GM12878 (cell line): Measurements from ENCODE around the gene TIAM1. TPM values are rescaled to one million over a fixed set of nuclear protein-coding genes. Genes with fewer than 3 reads are reported as not detected.
A peak's percentile ranks its signal among the peaks of the same experiment; 100 is the strongest.

ENCODE experiments used
- ATAC-seq: fragments of 200-7000 bp; cut with Tn5 transposase; 3 replicates; pipeline ENCODE4 v1.9.1; 2020; ENCODE audit warnings: mild to moderate bottlenecking, moderate library complexity
- BruUV-seq: library from RNA; stranded (reverse); fragments of 400-500 nt; replicated peaks from 2 replicates; lab custom pipeline; 2021; lab: Mats Ljungman, UMichigan
- CTCF ChIA-PET: fragments of 300-600 bp; sonication (Branson Sonifier 250); formaldehyde crosslinking; extraction: SDS; loops from one replicate; lab custom pipeline; 2021; ENCODE audit warnings: inconsistent platforms; lab: Yijun Ruan, JAX
- POLR2A ChIA-PET: fragments of 350-600 bp; formaldehyde crosslinking; extraction: SDS; loops from one replicate; lab custom pipeline; 2021; ENCODE audit warnings: inconsistent platforms; lab: Charles Lee
- RAD21 ChIA-PET: fragments of 300-600 bp; sonication (Branson Sonifier 250); formaldehyde crosslinking; loops from one replicate; lab custom pipeline; 2023; ENCODE audit warnings: antibody characterized with exemption; ENCODE audit not compliant: unreplicated experiment; lab: Charles Lee
- SMC1A ChIA-PET: fragments of 300-600 bp; sonication (Branson Sonifier 250); formaldehyde crosslinking; loops from one replicate; lab custom pipeline; 2023; ENCODE audit not compliant: unreplicated experiment, uncharacterized antibody; lab: Charles Lee
- DNase-seq: peaks from one replicate; pipeline ENCODE4 v3.0.0-alpha.2; 2011; ENCODE audit warnings: low read depth, low spot score
- FAIRE-seq: peaks from 3 replicates; lab custom pipeline; 2011; peaks lifted over from hg19 to GRCh38; lab: Jason Lieb, UNC
- H2AFZ ChIP-seq: 2 replicates; pipeline ENCODE4 v1.6.0; 2011; ENCODE audit warnings: low read depth, low read length, control low read depth; ENCODE audit not compliant: control insufficient read depth
- H3K27ac ChIP-seq: 2 replicates; pipeline ENCODE4 v1.5.1; 2011; ENCODE audit warnings: control low read depth; ENCODE audit not compliant: control insufficient read depth, insufficient read depth
- H3K27me3 ChIP-seq, 2 experiments: replicated peaks in 1 of 2; 2 replicates each; pipeline versions ENCODE4 v1.6.0 to v1.6.1; 2011; ENCODE audit warnings: low read length in 1 of 2; ENCODE audit not compliant: control insufficient read depth in 2 of 2, insufficient read depth in 2 of 2
- H3K36me3 ChIP-seq, 2 experiments: 2 replicates each; pipeline ENCODE4 v1.5.1; 2011; ENCODE audit warnings: low read length in 1 of 2; ENCODE audit not compliant: control insufficient read depth in 2 of 2, insufficient read depth in 2 of 2
- H3K4me1 ChIP-seq: 2 replicates; pipeline ENCODE4 v1.6.1; 2011; ENCODE audit warnings: mild to moderate bottlenecking, low read length, moderate library complexity, mixed read lengths; ENCODE audit not compliant: control insufficient read depth, insufficient read depth
- H3K4me2 ChIP-seq: 2 replicates; pipeline ENCODE4 v1.6.0; 2011; ENCODE audit warnings: control low read depth; ENCODE audit not compliant: control insufficient read depth, insufficient read depth
- H3K4me3 ChIP-seq: fragments of 200-600 bp; sonication (generic); 2 replicates; pipeline ENCODE4 v1.5.1; 2016
- H3K79me2 ChIP-seq: 2 replicates; pipeline ENCODE4 v1.6.0; 2011; ENCODE audit warnings: low read length; ENCODE audit not compliant: control insufficient read depth, insufficient read depth
- H3K9ac ChIP-seq: 2 replicates; pipeline ENCODE4 v1.8.0; 2011; ENCODE audit warnings: low read length, control low read depth, mixed read lengths; ENCODE audit not compliant: control insufficient read depth, insufficient read depth
- H3K9me3 ChIP-seq: replicated peaks from 3 replicates; pipeline ENCODE4 v1.5.1; 2011; ENCODE audit warnings: mild to moderate bottlenecking, low read length; ENCODE audit not compliant: control insufficient read depth, insufficient read depth
- H4K20me1 ChIP-seq: 2 replicates; pipeline ENCODE4 v1.6.0; 2011; ENCODE audit not compliant: control insufficient read depth, insufficient read depth
- CEBPB ChIP-seq, 2 experiments: fragments of 150-350 bp in 1 of 2; IDR thresholded peaks; 2 replicates each; pipeline ENCODE4 v1.6.1; 2012 to 2014; ENCODE audit warnings: low read depth in 2 of 2, low read length in 2 of 2, borderline replicate concordance in 1 of 2, inconsistent platforms in 1 of 2
- CREM ChIP-seq: IDR thresholded peaks from 2 replicates; pipeline ENCODE4 v1.6.1; 2014; ENCODE audit warnings: antibody characterized with exemption, low read depth
- GABPA ChIP-seq: IDR thresholded peaks from 2 replicates; pipeline ENCODE4 v1.6.1; 2014; ENCODE audit warnings: antibody characterized with exemption, low read depth, mild to moderate bottlenecking, inconsistent platforms
- IKZF1 ChIP-seq: fragments of 450-650 bp; conservative IDR thresholded peaks from 2 replicates; pipeline ENCODE4 v1.6.1; 2017; ENCODE audit warnings: antibody characterized with exemption, mild to moderate bottlenecking
- MXI1 ChIP-seq: fragments of 150-350 bp; IDR thresholded peaks from 2 replicates; pipeline ENCODE4 v1.6.1; 2011; ENCODE audit warnings: low read depth, mild to moderate bottlenecking, inconsistent platforms, low read length, improper control_type of control experiment
- POLR2AphosphoS2 ChIP-seq: IDR thresholded peaks from 2 replicates; pipeline ENCODE4 v1.6.1; 2011; ENCODE audit warnings: low read depth, mild to moderate bottlenecking, low read length, improper control_type of control experiment, moderate library complexity
- RBBP5 ChIP-seq: fragments of 200-600 bp; sonication (generic); conservative IDR thresholded peaks from 2 replicates; pipeline ENCODE4 v1.6.1; 2016
- SIN3A ChIP-seq: IDR thresholded peaks from 2 replicates; pipeline ENCODE4 v1.6.1; 2012; ENCODE audit warnings: low read depth, low read length, improper control_type of control experiment
- SPI1 ChIP-seq: IDR thresholded peaks from 2 replicates; pipeline ENCODE4 v1.6.1; 2011; ENCODE audit warnings: low read depth, mild to moderate bottlenecking, low read length, moderate library complexity, borderline replicate concordance; ENCODE audit not compliant: insufficient read depth
- SREBF2 ChIP-seq: IDR thresholded peaks from 2 replicates; pipeline ENCODE4 v1.6.1; 2012; ENCODE audit warnings: mild to moderate bottlenecking, low read length
- TARDBP ChIP-seq: IDR thresholded peaks from 2 replicates; pipeline ENCODE4 v1.6.1; 2016; ENCODE audit warnings: borderline replicate concordance
- TCF12 ChIP-seq: IDR thresholded peaks from 2 replicates; pipeline ENCODE4 v1.6.1; 2011; ENCODE audit warnings: low read depth, mild to moderate bottlenecking, low read length
- USF1 ChIP-seq: IDR thresholded peaks from 2 replicates; pipeline ENCODE4 v1.6.1; 2011; ENCODE audit warnings: borderline replicate concordance, low read depth, mild to moderate bottlenecking, moderate library complexity, mixed read lengths, low read length; ENCODE audit not compliant: insufficient read depth; ENCODE audit errors: extremely low read length
- ZBTB40 ChIP-seq: fragments of 450-650 bp; IDR thresholded peaks from 2 replicates; pipeline ENCODE4 v1.6.1; 2016; ENCODE audit warnings: mild to moderate bottlenecking, moderate library complexity, borderline replicate concordance
- ZNF274 ChIP-seq: IDR thresholded peaks from one replicate; pipeline ENCODE4 v1.8.0; 2011; ENCODE audit not compliant: insufficient read length, insufficient read depth
- WGBS: methylation state at CpG from one replicate; pipeline ENCODE4 v1.1.6; 2016; ENCODE audit warnings: low lambda C conversion rate; ENCODE audit not compliant: insufficient replicate concordance, insufficient coverage; ENCODE audit errors: missing lambda C conversion rate; 5-methylcytosine and 5-hydroxymethylcytosine counted together
- in situ Hi-C: fragments of 300-500 bp; cut with MboI; formaldehyde crosslinking; loops from 9 replicates; pipeline ENCODE4 v1.14.3; 2018; ENCODE audit warnings: mixed read lengths
- intact Hi-C: fragments of 100-400 bp; cut with micrococcal nuclease; formaldehyde crosslinking; loops from one replicate; pipeline ENCODE4 v1.14.2; 2022; ENCODE audit not compliant: unreplicated experiment
- polyA plus RNA-seq, 11 experiments: library from polyadenylated mRNA; depleted of rRNA in 4 of 11; unstranded in 6 of 11; stranded (reverse) in 5 of 11; fragments of >200 nt; fragmentation: Nextera tagmentation in 4 of 11; fragmentation: Illumina TruSeq in 1 of 11; extraction: Ambion mirVana in 4 of 11; extraction: Trizol in 1 of 11; gene quantifications; 1 replicate in 1 of 11; 2 replicates in 10 of 11; pipeline versions ENCODE4 v1.2.1 to v1.2.3, GENCODE V29; 2011 to 2016; ENCODE audit warnings: inconsistent platforms in 2 of 11, missing spikeins in 2 of 11, low read depth in 1 of 11
- total RNA-seq, 4 experiments: library from RNA; depleted of rRNA in 3 of 4; stranded (reverse); fragments of >200 nt in 3 of 4; fragmentation: Illumina TruSeq in 1 of 4; extraction: Trizol in 1 of 4; gene quantifications; 2 replicates each; pipeline versions ENCODE4 v1.2.1 to v1.2.3, GENCODE V29; 2013 to 2021

The TIAM1 gene
- total and polyA plus RNA-seq, 10 of the 15 experiments (the other 5 are each of a cell fraction or from before 2014, with no cell fraction given) = 0.31 to 35.9 (median 0.78) TPM

- no peak for TF ChIP-seq MXI1
- no peak for TF ChIP-seq ZNF274
- no peak for TF ChIP-seq POLR2AphosphoS2
- TF ChIP-seq USF1 = no peak
- 0 out of 2 replicates have a peak, but pooled peaks have one; percentile 24 for TF ChIP-seq IKZF1
- no peak for TF ChIP-seq SIN3A
Measured at GRCh38 chr21:31293986-31294385, 50.1 kb downstream of the TIAM1 start (continued).

GRCh38 chr21:31290765-31291164 is 53.3 kb downstream of the TIAM1 start:
- Histone ChIP-seq H3K27ac (no peak overlapping the region), H3K4me1 (no peaks in the 10 kb centered on the region), H2AFZ (no peak overlapping the region), H4K20me1 (no peaks in the 10 kb centered on the region), H3K79me2 (no peaks in the 10 kb centered on the region), H3K9me3 (no peaks in the 10 kb centered on the region; the same call in 2 of the 3 replicates), H3K4me2 (no peak overlapping the region), H3K9ac (no peak overlapping the region), H3K36me3 (no peaks in the 10 kb centered on the region), H3K4me3 (no peak overlapping the region), H3K27me3 (no peaks in the 10 kb centered on the region)
- DNase-seq (no peak), FAIRE-seq (no peak), ATAC-seq (no peak)
- 28% methylated on average over 5 of the region's 5 CpGs for WGBS
- ChIA-PET SMC1A (interaction anchor here (0.9 to 1.0 kb wide), 2 partner anchors 9 to 92 kb away, joined by 3 read pairs; no protein-coding TSS in a partner anchor), RAD21 (no interaction called here), POLR2A (no interaction called here), CTCF (interaction anchor here (0.6 kb wide), 2 partner anchors 20 to 52 kb away, joined by 3 to 4 read pairs; no protein-coding TSS in a partner anchor)
- no TSS peak for BruUV-seq
- in situ Hi-C loops (no loop called here), intact Hi-C loops (no loop called here)
- TF ChIP-seq ZBTB40 (no peak), USF1 (no peak), RBBP5 (no peak), SPI1 (no peak), TARDBP (no peak), CEBPB (IDR thresholded peaks at IDR 0.05; ENCODE audit: borderline replicate concordance in 1 of 2, low read depth in 2 of 2, low read length in 2 of 2) (no peak), GABPA (no peak), TCF12 (no peak), SREBF2 (no peak), CREM (no peak)
